GM21825 (cell line): ENCODE measurements around the gene RANGAP1.

Experiments
- ATAC-seq: cut with Tn5 transposase; IDR thresholded peaks from one replicate; pipeline ENCODE4 v1.9.1; 2021; ENCODE audit warnings: mild to moderate bottlenecking, moderate library complexity; ENCODE audit not compliant: unreplicated experiment

Gene RANGAP1

DNA sequence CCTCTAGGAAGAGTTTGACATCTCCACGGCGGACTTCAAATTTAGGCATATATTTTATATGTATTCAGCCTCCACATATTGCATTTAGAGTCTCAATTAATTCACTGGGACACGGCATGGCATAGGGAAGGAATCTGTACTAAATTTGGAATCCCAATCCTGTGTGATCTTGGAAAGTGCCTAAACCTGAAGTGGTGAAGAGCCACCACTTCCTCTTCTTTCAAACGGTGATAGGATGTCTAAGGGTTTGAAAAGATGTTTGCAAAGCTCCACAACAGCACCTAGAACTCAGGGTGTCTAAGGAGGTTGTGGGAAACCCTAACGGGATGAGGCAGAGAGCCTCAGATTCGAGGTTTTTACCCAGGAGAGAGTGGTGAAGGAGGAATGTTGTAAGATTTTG lies 81.9 kb downstream of the RANGAP1 start:
- no peak for ATAC-seq

DNA sequence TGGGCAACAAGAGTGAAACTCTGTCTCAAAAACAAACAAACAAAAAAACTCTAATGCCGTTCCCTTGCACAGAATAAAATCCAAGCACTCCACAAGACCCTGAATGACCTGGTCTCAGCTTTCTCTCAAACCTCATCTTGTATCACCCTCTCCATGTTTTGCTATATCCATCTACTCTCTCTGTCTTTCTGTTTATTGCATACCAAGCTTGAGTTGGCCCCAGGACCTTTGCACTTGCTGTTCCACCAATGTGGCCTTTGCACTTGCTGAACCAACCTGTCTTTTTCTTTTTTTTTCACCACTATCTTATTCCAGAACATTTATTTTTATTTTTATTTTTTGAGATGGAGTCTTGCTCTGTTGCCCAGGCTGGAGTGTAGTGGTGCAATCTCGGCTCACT lies 82.9 kb downstream of the RANGAP1 start:
- ATAC-seq: no peak

DNA sequence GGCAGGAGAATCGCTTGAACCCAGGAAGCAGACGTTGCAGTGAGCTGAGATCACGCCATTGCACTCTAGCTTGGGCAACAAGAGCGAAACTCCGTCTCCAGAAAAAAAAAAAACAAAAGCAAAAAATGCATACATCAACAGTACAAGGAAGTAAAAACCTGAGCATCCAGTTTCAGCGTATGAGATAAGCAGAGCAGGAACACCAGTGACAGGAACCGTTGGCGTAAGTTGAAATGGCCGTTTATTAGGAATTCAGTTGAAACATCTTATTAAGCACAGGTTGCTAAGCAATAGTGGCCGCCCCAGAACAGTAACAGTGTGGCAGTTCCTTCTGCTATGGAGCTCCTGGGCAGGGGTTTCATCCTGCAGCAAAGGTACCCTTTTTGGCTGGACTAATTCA lies 84.8 kb downstream of the RANGAP1 start:
- no peak for ATAC-seq

DNA sequence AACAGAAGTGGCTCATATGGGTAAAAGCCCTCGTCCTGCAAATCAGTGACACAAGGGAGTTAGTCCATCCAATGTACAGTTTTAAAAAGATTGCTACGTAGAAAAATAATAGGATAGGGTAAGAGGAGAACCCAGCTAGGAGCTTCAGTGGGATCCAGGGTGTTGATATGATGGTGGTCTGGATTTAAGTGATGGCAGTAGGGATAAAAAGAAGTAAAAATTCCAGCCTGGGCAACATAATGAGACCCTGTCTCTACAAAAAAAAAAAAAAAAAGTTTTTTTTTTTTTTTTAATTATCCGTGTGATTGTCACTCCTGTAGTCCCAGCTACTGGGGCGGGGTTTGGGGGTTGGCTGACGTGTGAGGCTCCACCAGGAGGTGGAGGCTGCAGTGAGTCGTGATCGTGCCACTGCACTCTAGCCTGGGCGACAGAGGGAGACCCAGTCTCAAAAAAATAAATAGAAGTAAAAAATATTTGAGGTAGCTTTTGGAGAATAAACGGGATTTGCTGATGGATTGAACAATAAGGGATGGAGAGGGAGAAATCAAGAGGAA lies 87.9 kb downstream of the RANGAP1 start:
- no peak for ATAC-seq

DNA sequence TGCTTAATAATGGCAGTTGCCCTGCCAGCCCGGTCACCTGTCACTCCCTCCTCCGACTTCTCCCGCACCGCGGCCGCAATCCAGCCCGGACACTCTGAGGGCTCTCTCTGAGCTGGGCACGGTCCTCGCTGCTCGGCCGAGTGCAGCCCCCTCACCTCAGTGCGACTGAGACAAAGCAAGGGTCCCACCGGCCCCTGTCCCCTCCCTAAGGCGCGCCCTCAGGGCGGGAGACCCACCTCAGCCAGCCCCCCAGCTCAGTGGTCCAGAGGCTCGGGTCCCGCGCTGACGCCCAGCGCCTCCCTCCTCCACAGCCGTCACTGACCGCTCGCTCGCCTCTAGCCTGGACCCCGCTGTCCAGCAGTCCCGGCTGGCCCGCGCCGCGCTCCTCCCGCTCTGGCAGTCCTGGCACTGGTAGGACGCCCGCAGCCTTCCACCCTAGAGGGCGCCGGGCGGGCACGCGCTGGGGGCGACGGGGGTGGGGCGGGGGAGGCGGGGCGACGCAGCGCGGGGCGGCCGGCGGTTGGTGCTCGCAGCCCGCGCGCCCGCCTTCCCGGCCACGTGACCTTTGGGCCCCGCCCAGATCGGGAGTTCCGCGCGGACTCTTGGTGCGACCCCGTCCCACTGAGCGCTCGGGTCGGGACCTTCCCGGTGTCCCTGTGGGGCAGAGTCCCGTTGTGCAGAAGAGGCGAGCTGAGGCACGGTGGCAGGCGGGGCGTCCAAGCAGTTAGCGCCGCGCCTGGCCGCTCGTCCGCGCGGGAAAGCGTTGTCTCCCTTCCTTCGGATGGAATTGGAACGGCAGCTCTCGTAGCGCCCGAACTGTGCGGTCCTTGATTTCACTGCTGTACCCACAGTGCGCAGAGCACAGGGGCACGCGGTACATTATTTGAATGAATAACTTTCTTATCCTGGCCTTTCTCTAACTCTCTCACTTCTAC lies 88.7 kb downstream of the RANGAP1 start:
- ATAC-seq: peak; percentile 75
